ENCODE results near the gene ZFHX3.

ZFHX3 gene

DNA sequence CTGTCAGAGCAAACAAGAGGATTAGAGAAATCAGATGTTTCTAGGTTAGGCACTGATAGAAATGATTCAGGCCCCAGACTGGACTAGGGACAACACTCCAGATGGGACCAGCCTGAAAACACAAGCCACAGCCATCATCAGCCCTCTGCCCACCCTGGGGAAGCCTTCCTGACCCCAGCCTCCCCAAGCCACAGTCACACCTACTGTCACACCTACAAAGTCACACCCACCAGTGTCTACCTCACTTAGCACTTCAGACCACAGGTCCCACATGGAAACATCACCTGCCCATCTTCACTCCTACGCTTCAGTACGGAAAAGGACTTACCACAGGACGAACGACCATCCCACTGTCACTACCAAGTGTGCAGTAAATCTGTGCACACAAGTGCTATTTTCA lies 197.9 kb downstream of the ZFHX3 start:
- no peak overlapping the region for H3K9ac ChIP-seq (ENCODE audit: low read depth, low read length)
- H3K27ac ChIP-seq (ENCODE audit: low read depth, low read length): no peak overlapping the region
- WGBS: 96% methylated on average over 4 of the region's 4 CpGs
- no peaks in the 10 kb centered on the region for H3K36me3 ChIP-seq (ENCODE audit: insufficient read depth, low read length)
- no peaks in the 10 kb centered on the region for H3K27me3 ChIP-seq (ENCODE audit: insufficient read depth, low read length)
- H3K4me3 ChIP-seq (ENCODE audit: low read length): no peak overlapping the region
- no peaks in the 10 kb centered on the region for H3K9me3 ChIP-seq (ENCODE audit: insufficient read depth, low read depth, low read length)
- peaks cover 19% of the 10 kb centered on the region; the same call in 1 of the 2 replicates for H3K4me1 ChIP-seq (ENCODE audit: insufficient read depth, low read length)

GRCh38 chr16:72848759-72849664 lies 198.9 kb downstream of the ZFHX3 start:
- Histone ChIP-seq H3K27me3 (ENCODE audit: insufficient read depth, low read length) (no peaks in the 10 kb centered on the region), H3K36me3 (ENCODE audit: insufficient read depth, low read length) (no peaks in the 10 kb centered on the region), H3K4me3 (ENCODE audit: low read length) (no peak overlapping the region), H3K9me3 (ENCODE audit: insufficient read depth, low read depth, low read length) (no peaks in the 10 kb centered on the region), H3K9ac (ENCODE audit: low read depth, low read length) (no peak overlapping the region), H3K27ac (ENCODE audit: low read depth, low read length) (no peak overlapping the region), H3K4me1 (ENCODE audit: insufficient read depth, low read length) (peaks cover 19% of the 10 kb centered on the region; the same call in 1 of the 2 replicates)
- WGBS: 81% methylated on average over 22 of the region's 24 CpGs

DNA sequence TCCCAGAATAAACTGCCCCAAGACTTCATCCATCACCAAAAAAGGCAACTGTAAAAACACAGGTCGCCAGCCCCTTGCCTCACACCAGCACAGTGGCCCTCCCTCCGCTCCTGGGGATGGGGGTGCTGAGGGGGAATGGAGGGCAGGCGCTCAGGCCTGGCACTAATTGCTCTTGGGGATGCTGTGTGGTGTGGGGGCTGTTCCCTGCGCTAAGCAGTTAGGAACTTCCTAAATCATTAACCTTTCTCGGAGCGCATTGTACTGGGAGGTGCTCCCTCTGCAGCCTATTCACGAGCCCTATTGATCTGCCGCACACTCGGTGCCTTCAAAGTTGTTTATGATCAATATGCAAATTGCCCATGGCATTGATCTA lies 199.9 kb downstream of the ZFHX3 start:
- Histone ChIP-seq H3K9me3 (ENCODE audit: insufficient read depth, low read depth, low read length) (no peaks in the 10 kb centered on the region), H3K36me3 (ENCODE audit: insufficient read depth, low read length) (no peaks in the 10 kb centered on the region), H3K4me1 (ENCODE audit: insufficient read depth, low read length) (0 out of 2 replicates have a peak, but pooled peaks cover 11% of the 10 kb centered on the region), H3K4me3 (ENCODE audit: low read length) (no peak overlapping the region), H3K27me3 (ENCODE audit: insufficient read depth, low read length) (no peaks in the 10 kb centered on the region), H3K9ac (ENCODE audit: low read depth, low read length) (no peak overlapping the region), H3K27ac (ENCODE audit: low read depth, low read length) (no peak overlapping the region)
- WGBS: 74% methylated on average over 7 of the region's 9 CpGs

DNA sequence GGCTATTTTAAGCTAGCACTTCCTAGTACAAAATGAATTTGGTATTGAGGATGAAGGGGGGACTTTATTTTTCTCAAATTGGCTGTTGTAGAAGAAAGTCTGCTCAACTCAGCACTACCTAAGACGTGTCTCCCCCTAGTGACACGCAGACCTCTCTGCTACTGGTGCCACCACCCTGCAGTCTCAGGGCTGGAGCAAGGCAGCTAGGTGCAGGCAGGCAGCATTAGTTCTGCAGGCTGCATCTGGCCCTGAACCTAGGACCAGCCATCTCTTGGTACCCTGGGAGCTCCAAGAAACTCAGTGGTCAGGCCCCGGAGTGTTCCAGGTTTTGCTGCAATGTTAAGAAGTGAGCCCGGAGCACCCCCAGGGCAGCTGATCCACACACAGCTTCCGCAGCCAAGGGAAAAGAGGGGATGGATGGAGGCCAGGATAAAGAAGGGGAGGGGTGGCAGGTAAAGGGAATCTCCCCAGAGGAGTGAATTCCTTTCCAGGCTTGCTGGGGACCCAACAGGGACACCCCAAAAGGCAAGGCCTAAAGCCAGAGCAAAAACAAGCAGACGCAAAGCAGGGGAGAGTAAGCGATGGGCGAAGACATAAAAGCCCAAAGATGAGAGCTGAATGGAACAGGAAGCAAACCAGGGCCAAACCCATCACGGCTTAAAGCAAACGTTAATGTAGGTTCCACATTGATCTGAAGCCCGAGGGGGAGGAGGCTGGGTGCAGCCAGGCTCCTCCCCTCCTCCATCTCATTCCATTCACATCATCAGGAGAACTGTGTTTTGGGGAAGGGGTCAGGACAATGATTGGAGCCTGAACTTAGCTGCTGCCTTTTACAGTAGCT lies 200.5 kb downstream of the ZFHX3 start:
- no peak overlapping the region for H3K4me3 ChIP-seq (ENCODE audit: low read length)
- no peaks in the 10 kb centered on the region for H3K36me3 ChIP-seq (ENCODE audit: insufficient read depth, low read length)
- H3K27me3 ChIP-seq (ENCODE audit: insufficient read depth, low read length): no peaks in the 10 kb centered on the region
- no peaks in the 10 kb centered on the region for H3K9me3 ChIP-seq (ENCODE audit: insufficient read depth, low read depth, low read length)
- 69% methylated on average over 11 of the region's 11 CpGs for WGBS
- no peak overlapping the region for H3K27ac ChIP-seq (ENCODE audit: low read depth, low read length)
- 0 out of 2 replicates have a peak, but pooled peaks cover 11% of the 10 kb centered on the region for H3K4me1 ChIP-seq (ENCODE audit: insufficient read depth, low read length)
- no peak overlapping the region for H3K9ac ChIP-seq (ENCODE audit: low read depth, low read length)

GRCh38 chr16:72846594-72846993 lies 201.3 kb downstream of the ZFHX3 start:
- Histone ChIP-seq H3K27ac (ENCODE audit: low read depth, low read length) (no peak overlapping the region), H3K36me3 (ENCODE audit: insufficient read depth, low read length) (no peaks in the 10 kb centered on the region), H3K4me1 (ENCODE audit: insufficient read depth, low read length) (0 out of 2 replicates have a peak, but pooled peaks cover 11% of the 10 kb centered on the region), H3K9ac (ENCODE audit: low read depth, low read length) (no peak overlapping the region), H3K9me3 (ENCODE audit: insufficient read depth, low read depth, low read length) (no peaks in the 10 kb centered on the region), H3K4me3 (ENCODE audit: low read length) (no peak overlapping the region), H3K27me3 (ENCODE audit: insufficient read depth, low read length) (no peaks in the 10 kb centered on the region)
- 93% methylated on average over 8 of the region's 8 CpGs for WGBS

DNA sequence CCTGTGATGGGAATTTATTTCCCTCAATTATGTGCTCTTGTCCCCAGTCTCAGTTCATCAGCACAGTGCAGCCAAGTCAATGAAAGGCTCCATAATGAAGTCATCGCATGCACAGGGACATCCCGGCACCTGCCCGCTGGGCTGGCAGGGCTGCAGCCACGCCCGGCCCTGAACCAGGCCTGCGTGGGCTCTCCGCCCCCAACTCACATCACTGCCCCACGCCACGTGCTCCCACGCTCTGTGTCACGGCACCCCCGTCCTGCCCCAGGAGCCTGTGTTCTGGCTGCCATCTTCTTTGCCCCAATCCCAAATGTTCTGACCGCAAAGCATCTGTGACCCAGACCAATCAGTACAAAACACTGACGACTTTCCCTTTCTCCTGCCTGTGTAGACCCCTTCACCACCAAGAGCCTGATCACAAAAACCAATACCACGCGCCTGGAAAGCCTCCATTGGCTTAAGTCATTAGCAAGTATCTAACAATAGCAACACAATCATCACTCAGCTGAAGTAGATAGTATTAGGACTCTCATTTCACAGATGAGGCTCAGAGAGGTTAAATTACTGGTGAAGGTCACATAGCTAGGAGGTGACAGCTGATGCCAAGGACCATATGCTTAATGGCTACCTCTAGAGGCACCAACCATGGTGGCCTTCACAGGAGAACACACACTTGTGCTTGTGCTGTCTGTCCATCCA lies 202.5 kb downstream of the ZFHX3 start:
- Histone ChIP-seq H3K9ac (ENCODE audit: low read depth, low read length) (no peak overlapping the region), H3K27me3 (ENCODE audit: insufficient read depth, low read length) (no peaks in the 10 kb centered on the region), H3K4me3 (ENCODE audit: low read length) (no peak overlapping the region), H3K27ac (ENCODE audit: low read depth, low read length) (no peak overlapping the region), H3K4me1 (ENCODE audit: insufficient read depth, low read length) (0 out of 2 replicates have a peak, but pooled peaks cover 11% of the 10 kb centered on the region), H3K9me3 (ENCODE audit: insufficient read depth, low read depth, low read length) (no peaks in the 10 kb centered on the region), H3K36me3 (ENCODE audit: insufficient read depth, low read length) (no peaks in the 10 kb centered on the region)
- 93% methylated on average over 16 of the region's 16 CpGs for WGBS

DNA sequence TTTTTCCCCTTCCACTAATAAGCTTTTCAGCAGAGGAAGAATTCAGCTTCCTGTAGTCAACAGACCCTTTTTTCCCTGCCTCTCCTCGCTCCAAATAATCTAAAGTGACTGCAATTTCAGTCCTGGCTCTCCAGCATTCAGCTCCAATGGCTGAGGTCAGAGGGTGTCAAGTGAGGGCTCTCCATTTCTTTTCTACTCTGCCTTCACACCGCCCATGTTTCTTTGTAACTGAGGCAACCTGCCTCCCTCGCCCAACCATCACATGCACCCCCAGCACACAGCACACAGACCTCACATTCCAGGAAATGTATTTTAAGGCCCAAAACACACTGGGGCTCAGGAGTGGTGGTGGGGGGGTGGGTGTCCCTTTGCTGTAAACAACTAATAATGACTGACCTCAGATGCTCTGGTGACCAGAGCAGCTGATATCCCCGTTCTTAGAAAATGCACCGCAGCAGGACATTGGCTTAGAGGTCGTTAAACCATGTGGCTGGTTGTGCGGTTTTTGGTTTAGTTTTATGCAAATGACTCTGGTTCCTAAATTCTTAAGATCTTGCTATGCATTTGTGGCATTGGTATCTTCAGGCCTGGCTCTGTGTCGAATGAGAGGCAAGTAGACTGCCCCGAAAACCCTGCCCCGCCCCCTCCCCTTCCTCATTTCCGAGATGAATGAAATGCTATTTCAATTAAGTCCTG lies 203.6 kb downstream of the ZFHX3 start:
- WGBS: 91% methylated on average over 11 of the region's 11 CpGs

DNA sequence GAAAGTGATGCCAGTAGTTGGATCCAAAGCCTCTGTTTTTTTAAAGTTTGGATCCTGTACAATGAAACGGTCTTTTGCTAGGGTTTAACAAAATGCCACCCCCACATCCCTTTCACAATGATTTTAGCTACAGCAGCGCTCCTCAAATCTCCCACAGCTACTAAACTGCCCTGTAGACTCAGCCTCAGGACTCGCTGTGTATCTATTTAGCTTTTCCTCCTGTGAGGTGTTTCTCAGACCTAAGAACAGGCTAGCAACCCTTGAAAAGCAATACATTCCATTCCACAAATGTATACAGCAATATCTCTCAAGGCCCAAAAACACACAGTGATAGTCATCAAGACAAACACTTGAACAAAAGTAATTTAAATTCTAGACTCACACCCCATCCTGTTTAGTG lies 206.4 kb downstream of the ZFHX3 start:
- Histone ChIP-seq H3K36me3 (ENCODE audit: insufficient read depth, low read length) (no peaks in the 10 kb centered on the region), H3K4me1 (ENCODE audit: insufficient read depth, low read length) (peaks cover 16% of the 10 kb centered on the region), H3K9me3 (ENCODE audit: insufficient read depth, low read depth, low read length) (no peaks in the 10 kb centered on the region), H3K27ac (ENCODE audit: low read depth, low read length) (no peak overlapping the region), H3K9ac (ENCODE audit: low read depth, low read length) (no peak overlapping the region), H3K27me3 (ENCODE audit: insufficient read depth, low read length) (no peaks in the 10 kb centered on the region), H3K4me3 (ENCODE audit: low read length) (no peak overlapping the region)
- 90% methylated on average over 3 of the region's 3 CpGs for WGBS

More for the DNA sequence above, 203.6 kb downstream of the ZFHX3 start:
- Histone ChIP-seq H3K4me1 (ENCODE audit: insufficient read depth, low read length) (peaks cover 12% of the 10 kb centered on the region; the same call in 1 of the 2 replicates), H3K4me3 (ENCODE audit: low read length) (no peak overlapping the region), H3K36me3 (ENCODE audit: insufficient read depth, low read length) (no peaks in the 10 kb centered on the region), H3K27ac (ENCODE audit: low read depth, low read length) (no peak overlapping the region), H3K9me3 (ENCODE audit: insufficient read depth, low read depth, low read length) (no peaks in the 10 kb centered on the region), H3K9ac (ENCODE audit: low read depth, low read length) (no peak overlapping the region), H3K27me3 (ENCODE audit: insufficient read depth, low read length) (no peaks in the 10 kb centered on the region)

DNA sequence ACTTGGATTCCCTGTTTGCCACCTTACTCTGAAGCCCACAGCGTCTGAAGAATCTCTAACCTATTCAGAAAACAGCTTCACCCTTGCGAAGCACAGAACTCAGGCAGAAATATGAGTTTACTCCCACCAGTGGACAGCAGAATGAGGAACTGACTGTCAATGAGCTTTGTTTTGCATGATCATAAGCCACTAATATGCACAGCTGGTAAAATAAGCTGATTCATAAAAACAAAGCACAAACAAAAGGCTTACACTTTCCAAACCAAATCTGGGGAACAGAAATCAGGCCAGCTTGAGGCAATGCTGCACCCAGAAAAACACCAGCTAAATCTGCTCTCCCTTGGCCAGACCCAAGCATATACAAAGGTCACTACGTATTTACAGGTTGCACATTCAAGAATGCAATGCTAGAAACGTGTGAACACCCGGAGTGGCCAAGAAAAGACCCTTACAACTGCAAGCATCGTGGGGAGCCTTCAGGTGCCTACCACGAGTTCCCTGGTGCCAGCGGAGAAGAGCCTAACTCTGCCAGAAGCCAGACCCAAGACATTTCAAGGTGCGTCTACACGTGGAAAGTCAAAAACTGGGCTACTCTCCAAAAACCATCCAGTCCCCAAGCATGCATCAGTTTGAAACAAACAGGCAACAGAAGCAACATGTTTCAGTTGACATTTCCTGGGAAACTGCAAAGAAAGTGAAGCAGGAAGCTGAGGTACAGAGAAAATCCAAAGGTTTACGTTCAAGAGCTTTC lies 207.1 kb downstream of the ZFHX3 start:
- Histone ChIP-seq H3K27me3 (ENCODE audit: insufficient read depth, low read length) (no peaks in the 10 kb centered on the region), H3K9ac (ENCODE audit: low read depth, low read length) (no peak overlapping the region), H3K27ac (ENCODE audit: low read depth, low read length) (no peak overlapping the region)

DNA sequence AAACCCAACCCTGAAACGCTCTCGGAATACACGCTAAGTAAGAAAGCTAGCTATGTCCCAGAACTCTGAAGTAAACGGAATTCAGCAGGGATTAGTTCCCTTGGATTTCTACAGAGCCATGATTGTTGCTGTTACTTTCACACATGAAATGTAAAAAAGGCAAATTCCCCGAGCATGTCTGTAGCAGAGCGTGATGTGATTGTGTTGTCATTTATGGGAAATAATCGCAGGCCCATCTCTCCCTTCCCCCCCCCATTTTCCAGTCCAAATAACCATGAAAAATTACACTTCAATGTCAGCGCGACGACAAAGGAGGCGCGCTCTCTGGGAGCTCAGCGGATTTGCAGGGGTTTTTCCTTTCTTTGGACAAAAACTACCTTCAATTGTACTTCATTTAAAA lies 209.0 kb downstream of the ZFHX3 start:
- Histone ChIP-seq H3K4me3 (ENCODE audit: low read length) (no peak overlapping the region), H3K27ac (ENCODE audit: low read depth, low read length) (no peak overlapping the region), H3K27me3 (ENCODE audit: insufficient read depth, low read length) (no peaks in the 10 kb centered on the region), H3K9ac (ENCODE audit: low read depth, low read length) (no peak overlapping the region), H3K36me3 (ENCODE audit: insufficient read depth, low read length) (no peaks in the 10 kb centered on the region), H3K9me3 (ENCODE audit: insufficient read depth, low read depth, low read length) (no peaks in the 10 kb centered on the region), H3K4me1 (ENCODE audit: insufficient read depth, low read length) (peaks cover 16% of the 10 kb centered on the region)
- WGBS: 91% methylated on average over 13 of the region's 13 CpGs

More for the DNA sequence above, 207.1 kb downstream of the ZFHX3 start:
- H3K9me3 ChIP-seq (ENCODE audit: insufficient read depth, low read depth, low read length): no peaks in the 10 kb centered on the region
- no peaks in the 10 kb centered on the region for H3K36me3 ChIP-seq (ENCODE audit: insufficient read depth, low read length)
- 90% methylated on average over 11 of the region's 11 CpGs for WGBS
- no peak overlapping the region for H3K4me3 ChIP-seq (ENCODE audit: low read length)
- H3K4me1 ChIP-seq (ENCODE audit: insufficient read depth, low read length): peaks cover 16% of the 10 kb centered on the region
